Measurements from ENCODE around the gene SPART. TPM values are rescaled to one million over a fixed set of nuclear protein-coding genes. Genes with fewer than 3 reads are reported as not detected.
A peak's percentile ranks its signal among the peaks of the same experiment; 100 is the strongest.

Gene SPART
- total RNA-seq, 2 donors from 2014 or later, result 49.1 to 53.9 TPM

DNA sequence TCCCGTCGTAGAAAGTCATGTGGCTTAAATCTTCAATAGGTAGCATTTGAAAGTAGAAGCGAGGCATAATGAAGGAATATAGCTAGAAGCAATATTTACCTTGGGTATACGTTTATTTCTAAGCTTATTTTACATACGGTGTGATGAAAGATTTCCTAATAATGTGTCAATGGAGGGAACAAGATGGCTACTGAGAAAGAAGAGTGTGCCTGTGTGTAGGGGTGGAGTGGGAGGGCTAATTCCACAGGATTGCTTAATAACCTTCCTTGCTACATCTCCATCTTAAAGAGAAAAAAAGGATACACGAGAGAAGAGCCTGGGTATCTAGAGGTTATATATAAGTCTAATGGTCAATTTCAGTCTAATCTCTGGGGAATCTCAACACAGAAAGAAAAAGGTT lies 2.0 kb downstream of the SPART start:
- DNase-seq, result no peak
- H3K9ac ChIP-seq (ENCODE audit: extremely low read depth, low read length, poor library complexity, severe bottlenecking), result no peak overlapping the region
- H3K4me3 ChIP-seq (ENCODE audit: low read length), result peak overlapping the region; percentile 91
- TF ChIP-seq CTCF (conservative IDR thresholded peaks at IDR 0.05), result no peak
- H3K4me1 ChIP-seq (ENCODE audit: control insufficient read depth, insufficient read depth, low read length), result peaks cover 4% of the 10 kb centered on the region
- H3K27me3 Mint-ChIP-seq (ENCODE audit: insufficient read depth), result no peaks in the 10 kb centered on the region
- no peaks in the 10 kb centered on the region for H3K9me3 Mint-ChIP-seq
- no peak overlapping the region for H3K27ac ChIP-seq (ENCODE audit: low read depth, low read length)
- no peaks in the 10 kb centered on the region for H3K9me3 ChIP-seq (ENCODE audit: control insufficient read depth, low read length)
- H3K27me3 ChIP-seq (ENCODE audit: control insufficient read depth, insufficient read depth, low read length, poor library complexity, severe bottlenecking), result no peaks in the 10 kb centered on the region
- 70 to 93% methylated on average over 3 to 6 of the region's 6 CpGs for WGBS, 2 experiments (ENCODE audit: insufficient coverage in 1 of 2, insufficient read length in 1 of 2)
- H3K4me3 Mint-ChIP-seq, result peak overlapping the region; percentile 81
- no peaks in the 10 kb centered on the region for H3K36me3 ChIP-seq (ENCODE audit: control insufficient read depth, insufficient read depth, low read length)
- H3K36me3 Mint-ChIP-seq (ENCODE audit: low read depth), result peaks cover 2% of the 10 kb centered on the region
- peaks cover 26% of the 10 kb centered on the region for H3K4me1 Mint-ChIP-seq
- H3K27ac Mint-ChIP-seq, result peak overlapping the region; percentile 79

DNA sequence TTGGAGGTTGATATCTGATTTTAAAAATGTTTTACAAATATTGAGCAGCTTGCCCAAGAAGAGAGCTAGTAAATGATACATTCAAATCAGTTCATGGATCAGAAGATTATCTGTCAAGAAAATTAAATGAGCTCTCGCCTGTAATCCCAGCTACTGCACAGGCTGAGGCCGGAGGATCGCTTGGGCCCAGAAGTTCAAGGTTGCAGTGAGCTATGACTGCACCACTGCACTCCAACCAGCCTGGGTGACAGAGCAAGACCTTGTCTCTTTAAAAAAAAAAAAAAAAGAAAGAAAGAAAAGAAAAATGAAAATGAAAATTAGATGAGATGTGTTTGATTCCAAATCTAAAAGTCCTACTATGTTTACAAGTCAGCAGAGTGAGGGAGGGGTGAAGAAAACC lies 2.4 kb downstream of the SPART start:
- no peak for DNase-seq
- Histone ChIP-seq H3K4me3 (ENCODE audit: low read length) (peak overlapping the region; percentile 91), H3K9me3 (ENCODE audit: control insufficient read depth, low read length) (no peaks in the 10 kb centered on the region), H3K27ac (ENCODE audit: low read depth, low read length) (no peak overlapping the region), H3K36me3 (ENCODE audit: control insufficient read depth, insufficient read depth, low read length) (no peaks in the 10 kb centered on the region), H3K4me1 (ENCODE audit: control insufficient read depth, insufficient read depth, low read length) (peaks cover 7% of the 10 kb centered on the region), H3K9ac (ENCODE audit: extremely low read depth, low read length, poor library complexity, severe bottlenecking) (no peak overlapping the region), H3K27me3 (ENCODE audit: control insufficient read depth, insufficient read depth, low read length, poor library complexity, severe bottlenecking) (no peaks in the 10 kb centered on the region)
- no peak for TF ChIP-seq CTCF (conservative IDR thresholded peaks at IDR 0.05)
- H3K36me3 Mint-ChIP-seq (ENCODE audit: low read depth), result peaks cover 2% of the 10 kb centered on the region
- peak overlapping the region; percentile 81 for H3K4me3 Mint-ChIP-seq
- peak overlapping the region; percentile 79 for H3K27ac Mint-ChIP-seq
- no peaks in the 10 kb centered on the region for H3K9me3 Mint-ChIP-seq
- WGBS, 2 experiments (ENCODE audit: insufficient coverage in 1 of 2, insufficient read length in 1 of 2), result 76 to 84% methylated on average over 3 of the region's 3 CpGs
- peaks cover 30% of the 10 kb centered on the region for H3K4me1 Mint-ChIP-seq
- H3K27me3 Mint-ChIP-seq (ENCODE audit: insufficient read depth), result no peaks in the 10 kb centered on the region

DNA sequence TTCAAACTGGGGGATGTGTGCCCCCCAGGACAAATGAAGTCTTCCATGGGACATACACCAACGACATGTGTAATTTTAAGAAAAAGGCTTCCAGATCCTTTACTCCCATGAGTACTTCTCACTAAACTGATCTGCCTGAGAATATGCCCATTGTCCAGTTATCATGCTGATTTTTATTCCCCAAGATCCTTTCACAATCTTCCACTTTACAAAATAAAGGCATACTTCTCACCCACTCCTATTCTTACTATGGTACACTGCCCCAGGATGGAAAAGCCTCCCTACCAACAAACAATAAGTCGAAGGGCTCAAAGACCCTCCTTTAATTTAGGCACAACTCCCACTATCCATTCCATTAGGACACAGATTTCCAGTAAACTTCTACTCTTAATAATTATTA lies 3.5 kb downstream of the SPART start:
- no peak overlapping the region for H3K27ac ChIP-seq (ENCODE audit: low read depth, low read length)
- no peaks in the 10 kb centered on the region for H3K27me3 ChIP-seq (ENCODE audit: control insufficient read depth, insufficient read depth, low read length, poor library complexity, severe bottlenecking)
- no peaks in the 10 kb centered on the region for H3K36me3 Mint-ChIP-seq (ENCODE audit: low read depth)
- TF ChIP-seq CTCF (conservative IDR thresholded peaks at IDR 0.05), result no peak
- H3K27ac Mint-ChIP-seq, result no peak overlapping the region
- no peak overlapping the region for H3K9ac ChIP-seq (ENCODE audit: extremely low read depth, low read length, poor library complexity, severe bottlenecking)
- peaks cover 12% of the 10 kb centered on the region for H3K4me1 ChIP-seq (ENCODE audit: control insufficient read depth, insufficient read depth, low read length)
- H3K27me3 Mint-ChIP-seq (ENCODE audit: insufficient read depth), result no peaks in the 10 kb centered on the region
- no peaks in the 10 kb centered on the region for H3K9me3 Mint-ChIP-seq
- H3K36me3 ChIP-seq (ENCODE audit: control insufficient read depth, insufficient read depth, low read length), result no peaks in the 10 kb centered on the region
- H3K9me3 ChIP-seq (ENCODE audit: control insufficient read depth, low read length), result no peaks in the 10 kb centered on the region
- DNase-seq, result no peak
- WGBS, 2 experiments (ENCODE audit: insufficient coverage in 1 of 2, insufficient read length in 1 of 2), result 94 to 100% methylated on average over 2 of the region's 2 CpGs
- no peak overlapping the region for H3K4me3 Mint-ChIP-seq
- H3K4me3 ChIP-seq (ENCODE audit: low read length), result no peak overlapping the region
- H3K4me1 Mint-ChIP-seq, result peaks cover 40% of the 10 kb centered on the region

Data from endodermal cell (in vitro differentiated cells).